HepG2 (cell line): ENCODE results near the gene NBPF1. TPM values are rescaled to one million over a fixed set of nuclear protein-coding genes. Genes with fewer than 3 reads are reported as not detected.
"Not testable (repeated sequence)": the region's sequence is repeated elsewhere in the genome, so short reads cannot be mapped to it uniquely, and the experiment has no call there.

Experiments
- AHR ChIP-seq: IDR thresholded peaks from 2 replicates; pipeline ENCODE4 v1.6.1; 2018; ENCODE audit warnings: missing genetic modification reagents, missing compliant biosample characterization
- BCL6 ChIP-seq: IDR thresholded peaks from 2 replicates; pipeline ENCODE4 v1.6.1; 2016; ENCODE audit warnings: missing genetic modification reagents, missing compliant biosample characterization
- DBP ChIP-seq: sonication (generic); formaldehyde crosslinking; IDR thresholded peaks from 2 replicates; pipeline ENCODE4 v1.4.0; 2020; ENCODE audit warnings: missing genetic modification reagents; ENCODE audit errors: not compliant biosample characterization
- DRAP1 ChIP-seq: IDR thresholded peaks from 2 replicates; pipeline ENCODE4 v1.6.1; 2016; ENCODE audit warnings: missing genetic modification reagents, missing compliant biosample characterization
- GABPB1 ChIP-seq: IDR thresholded peaks from 2 replicates; pipeline ENCODE4 v1.6.1; 2016; ENCODE audit warnings: mild to moderate bottlenecking, missing genetic modification reagents, moderate library complexity, missing compliant biosample characterization
- HDAC2 ChIP-seq: sonication (generic); formaldehyde crosslinking; IDR thresholded peaks from 2 replicates; pipeline ENCODE4 v1.4.0; 2020; ENCODE audit warnings: missing genetic modification reagents
- HMGXB4 ChIP-seq, 2 experiments: sonication (generic) in 1 of 2; formaldehyde crosslinking in 1 of 2; IDR thresholded peaks; 2 replicates each; pipeline versions ENCODE4 v1.4.0 to v1.6.1; 2018 to 2020; ENCODE audit warnings: missing genetic modification reagents in 2 of 2, borderline replicate concordance in 1 of 2, low read depth in 1 of 2, mild to moderate bottlenecking in 1 of 2, missing biosample characterization in 1 of 2
- HNF1A ChIP-seq, 2 experiments: sonication (generic) in 1 of 2; formaldehyde crosslinking in 1 of 2; IDR thresholded peaks; 2 replicates each; pipeline versions ENCODE4 v1.4.0 to v1.6.1; 2016 to 2020; ENCODE audit warnings: borderline replicate concordance in 1 of 2, low read depth in 1 of 2, mild to moderate bottlenecking in 1 of 2, missing genetic modification reagents in 1 of 2
- KAT7 ChIP-seq: IDR thresholded peaks from 2 replicates; pipeline ENCODE4 v1.6.1; 2018; ENCODE audit warnings: borderline replicate concordance, missing compliant biosample characterization
- KAT8 ChIP-seq: IDR thresholded peaks from 2 replicates; pipeline ENCODE4 v1.6.1; 2016; ENCODE audit warnings: missing genetic modification reagents, missing compliant biosample characterization
- KMT2B ChIP-seq: IDR thresholded peaks from 2 replicates; pipeline ENCODE4 v1.6.1; 2016; ENCODE audit warnings: missing genetic modification reagents, missing compliant biosample characterization
- MAF1 ChIP-seq: sonication (generic); formaldehyde crosslinking; IDR thresholded peaks from 2 replicates; pipeline ENCODE4 v1.5.0; 2020; ENCODE audit warnings: missing genetic modification reagents, borderline replicate concordance
- MXD3 ChIP-seq: IDR thresholded peaks from 2 replicates; pipeline ENCODE4 v1.6.1; 2016; ENCODE audit warnings: mild to moderate bottlenecking, missing biosample characterization, missing genetic modification reagents
- PITX1 ChIP-seq: sonication (generic); formaldehyde crosslinking; IDR thresholded peaks from 2 replicates; pipeline ENCODE4 v1.5.1; 2020; ENCODE audit warnings: mild to moderate bottlenecking, missing genetic modification reagents
- SOX6 ChIP-seq, 2 experiments: fragments of 450-650 bp in 1 of 2; sonication (generic) in 1 of 2; formaldehyde crosslinking in 1 of 2; IDR thresholded peaks; 2 replicates each; pipeline versions ENCODE4 v1.4.0 to v1.6.1; 2017 to 2020; ENCODE audit warnings: antibody characterized with exemption in 1 of 2, mild to moderate bottlenecking in 1 of 2, missing genetic modification reagents in 1 of 2
- TGIF2 ChIP-seq: IDR thresholded peaks from 2 replicates; pipeline ENCODE4 v1.6.1; 2016; ENCODE audit warnings: control low read depth, missing compliant biosample characterization
- THAP11 ChIP-seq: IDR thresholded peaks from 2 replicates; pipeline ENCODE4 v1.6.1; 2016; ENCODE audit warnings: missing biosample characterization, missing genetic modification reagents
- ZNF24 ChIP-seq: fragments of 450-650 bp; IDR thresholded peaks from 2 replicates; pipeline ENCODE4 v1.6.1; 2017; ENCODE audit warnings: antibody characterized with exemption, mild to moderate bottlenecking
- ZNF264 ChIP-seq: sonication (generic); formaldehyde crosslinking; IDR thresholded peaks from 2 replicates; pipeline ENCODE4 v1.4.0; 2020; ENCODE audit warnings: missing genetic modification reagents
- ZNF652 ChIP-seq: IDR thresholded peaks from 2 replicates; pipeline ENCODE4 v1.6.1; 2016; ENCODE audit warnings: low read depth, borderline replicate concordance
- ZNF792 ChIP-seq: IDR thresholded peaks from 2 replicates; pipeline ENCODE4 v1.6.1; 2016
- ZSCAN9 ChIP-seq: IDR thresholded peaks from 2 replicates; pipeline ENCODE4 v1.6.1; 2016; ENCODE audit warnings: borderline replicate concordance
- polyA plus RNA-seq, 8 experiments: library from polyadenylated mRNA; depleted of rRNA in 3 of 8; stranded (reverse) in 7 of 8; unstranded in 1 of 8; fragments of >200 nt; fragmentation: Illumina TruSeq in 4 of 8; extraction: Trizol in 4 of 8; gene quantifications; 2 replicates each; pipeline versions ENCODE4 v1.2.1 to v1.2.3, GENCODE V29; 2011 to 2016; ENCODE audit warnings: low read depth in 4 of 8, missing spikeins in 1 of 8, mixed read lengths in 1 of 8; ENCODE audit not compliant: insufficient read depth in 1 of 8
- total RNA-seq, 5 experiments: library from RNA; depleted of rRNA; stranded (reverse); fragments of >200 nt; fragmentation: Illumina TruSeq; extraction: Trizol; gene quantifications; 2 replicates each; pipeline ENCODE4 v1.2.3, GENCODE V29; 2016; ENCODE audit warnings: low read depth in 1 of 5

Gene NBPF1
- total and polyA plus RNA-seq, 2 of the 13 experiments (the other 11 are each of a cell fraction or from before 2014, with no cell fraction given), result 30.3 to 35.6 TPM

- peak; percentile 19; the same call in 1 of the 2 replicates for TF ChIP-seq ZNF652
- peak; percentile 99 for TF ChIP-seq MAF1
- TF ChIP-seq SOX6 (IDR thresholded peaks at IDR 0.05); HNF1A (CRISPR knock-in tag; IDR thresholded peaks at IDR 0.05; ENCODE audit: borderline replicate concordance): not testable (repeated sequence)
- TF ChIP-seq SOX6 (CRISPR knock-in tag; IDR thresholded peaks at IDR 0.05), result peak; percentile 28; the same call in 1 of the 2 replicates
- TF ChIP-seq HDAC2 (CRISPR knock-in tag), result peak; percentile 65
- TF ChIP-seq HMGXB4 (CRISPR knock-in tag; IDR thresholded peaks at IDR 0.05; ENCODE audit: borderline replicate concordance in 1 of 2, low read depth in 1 of 2), result peak; percentile 92 to 99
- 0 out of 2 replicates have a peak, but pooled peaks have one; percentile 38 for TF ChIP-seq KAT7 (CRISPR knock-in tag)
- 0 out of 2 replicates have a peak, but pooled peaks have one; percentile 44 for TF ChIP-seq AHR (CRISPR knock-in tag)
- peak; percentile 99 for TF ChIP-seq ZNF24
- TF ChIP-seq KAT8 (CRISPR knock-in tag), result peak; percentile 61
- TF ChIP-seq DBP (CRISPR knock-in tag), result peak; percentile 48
- 0 out of 2 replicates have a peak, but pooled peaks have one; percentile 30 for TF ChIP-seq TGIF2 (CRISPR knock-in tag)
- peak; percentile 61; the same call in 1 of the 2 replicates for TF ChIP-seq ZSCAN9 (CRISPR knock-in tag)
- peak; percentile 60; the same call in 1 of the 2 replicates for TF ChIP-seq ZNF264
- TF ChIP-seq HNF1A (IDR thresholded peaks at IDR 0.05; ENCODE audit: low read depth), result peak; percentile 42; the same call in 1 of the 2 replicates
- TF ChIP-seq MXD3, result peak; percentile 58; the same call in 1 of the 2 replicates
- TF ChIP-seq KMT2B (CRISPR knock-in tag), result peak; percentile 72
- peak; percentile 67 for TF ChIP-seq THAP11 (CRISPR knock-in tag)
- peak; percentile 46 for TF ChIP-seq GABPB1 (CRISPR knock-in tag)
- TF ChIP-seq BCL6 (CRISPR knock-in tag), result peak; percentile 26; the same call in 1 of the 2 replicates
- peak; percentile 87 for TF ChIP-seq ZNF792 (CRISPR knock-in tag)
- TF ChIP-seq PITX1 (CRISPR knock-in tag), result 0 out of 2 replicates have a peak, but pooled peaks have one; percentile 32
- peak; percentile 30; the same call in 1 of the 2 replicates for TF ChIP-seq DRAP1 (CRISPR knock-in tag)
Observed at GRCh38 chr1:16545682-16546095, 67.7 kb downstream of the NBPF1 start (continued).
